ENCODE measurements around the gene TRMT61A. TPM values are rescaled to one million over a fixed set of nuclear protein-coding genes. Genes with fewer than 3 reads are reported as not detected.

TRMT61A gene
- total and polyA plus RNA-seq, 2 donors from 2014 or later, result 11.9 to 16.0 TPM

- Histone ChIP-seq H3K27me3 (ENCODE audit: control insufficient read depth, insufficient read depth, low read length) (no peaks in the 10 kb centered on the region), H3K4me3 (ENCODE audit: low read length in 3 of 3) (no peak overlapping the region), H3K4me1 (ENCODE audit: control insufficient read depth in 2 of 3, insufficient read depth in 2 of 3, low read depth in 1 of 3, low read length in 3 of 3) (no peaks in the 10 kb centered on the region), H3K9me3 (ENCODE audit: control insufficient read depth in 2 of 3, insufficient read depth in 1 of 3, low read length in 3 of 3) (no peaks in the 10 kb centered on the region), H3K9ac (ENCODE audit: low read length in 3 of 3) (no peak overlapping the region), H3K36me3 (ENCODE audit: control insufficient read depth in 2 of 3, insufficient read depth in 3 of 3, low read length in 3 of 3) (peaks cover 2 to 24% (median 13%) of the 10 kb centered on the region in 3 donors), H3K27ac (ENCODE audit: low read depth in 2 of 2, low read length in 2 of 2) (no peak overlapping the region)
- intact Hi-C loops (cut with DNase I), result no loop called here
- no peak for FAIRE-seq
- TF ChIP-seq CTCF (IDR thresholded peaks at IDR 0.05; ENCODE audit: borderline replicate concordance, extremely low read depth, insufficient read depth), result no peak
- DNase-seq, result no peak
These were observed 43.5 kb upstream of the TRMT61A start for GRCh38 chr14:103485504-103485903.

GRCh38 chr14:103488071-103488470, 40.9 kb upstream of the TRMT61A start:
- no peak for FAIRE-seq
- H3K36me3 ChIP-seq (ENCODE audit: control insufficient read depth in 2 of 3, insufficient read depth in 3 of 3, low read length in 3 of 3), result peaks cover 3 to 36% (median 14%) of the 10 kb centered on the region in 3 donors

GRCh38 chr14:103488960-103489359, 40.0 kb upstream of the TRMT61A start:
- Histone ChIP-seq H3K9me3 (ENCODE audit: control insufficient read depth in 2 of 3, insufficient read depth in 1 of 3, low read length in 3 of 3) (no peaks in the 10 kb centered on the region), H3K36me3 (ENCODE audit: control insufficient read depth in 2 of 3, insufficient read depth in 3 of 3, low read length in 3 of 3) (peaks cover 4 to 40% (median 17%) of the 10 kb centered on the region in 3 donors), H3K9ac (ENCODE audit: low read length in 3 of 3) (no peak overlapping the region), H3K27me3 (ENCODE audit: control insufficient read depth, insufficient read depth, low read length) (no peaks in the 10 kb centered on the region), H3K4me1 (ENCODE audit: control insufficient read depth in 2 of 3, insufficient read depth in 2 of 3, low read depth in 1 of 3, low read length in 3 of 3) (no peaks in the 10 kb centered on the region), H3K27ac (ENCODE audit: low read depth in 2 of 2, low read length in 2 of 2) (no peak overlapping the region), H3K4me3 (ENCODE audit: low read length in 3 of 3) (no peak overlapping the region)
- FAIRE-seq (no peak), DNase-seq (no peak)
- intact Hi-C loops (cut with DNase I), result no loop called here
- no peak for TF ChIP-seq CTCF (IDR thresholded peaks at IDR 0.05; ENCODE audit: borderline replicate concordance, extremely low read depth, insufficient read depth)

More at GRCh38 chr14:103488071-103488470, 40.9 kb upstream of the TRMT61A start:
- Histone ChIP-seq H3K9ac (ENCODE audit: low read length in 3 of 3) (no peak overlapping the region), H3K27me3 (ENCODE audit: control insufficient read depth, insufficient read depth, low read length) (no peaks in the 10 kb centered on the region), H3K4me3 (ENCODE audit: low read length in 3 of 3) (no peak overlapping the region), H3K4me1 (ENCODE audit: control insufficient read depth in 2 of 3, insufficient read depth in 2 of 3, low read depth in 1 of 3, low read length in 3 of 3) (no peaks in the 10 kb centered on the region), H3K9me3 (ENCODE audit: control insufficient read depth in 2 of 3, insufficient read depth in 1 of 3, low read length in 3 of 3) (no peaks in the 10 kb centered on the region), H3K27ac (ENCODE audit: low read depth in 2 of 2, low read length in 2 of 2) (no peak overlapping the region)
- TF ChIP-seq CTCF (IDR thresholded peaks at IDR 0.05; ENCODE audit: borderline replicate concordance, extremely low read depth, insufficient read depth), result no peak
- intact Hi-C loops (cut with DNase I), result no loop called here
- DNase-seq, result no peak

- no peak for FAIRE-seq
- Histone ChIP-seq H3K36me3 (ENCODE audit: control insufficient read depth in 2 of 3, insufficient read depth in 3 of 3, low read length in 3 of 3) (peaks cover 4 to 40% (median 17%) of the 10 kb centered on the region in 3 donors), H3K27ac (ENCODE audit: low read depth in 2 of 2, low read length in 2 of 2) (no peak overlapping the region), H3K9me3 (ENCODE audit: control insufficient read depth in 2 of 3, insufficient read depth in 1 of 3, low read length in 3 of 3) (no peaks in the 10 kb centered on the region), H3K4me1 (ENCODE audit: control insufficient read depth in 2 of 3, insufficient read depth in 2 of 3, low read depth in 1 of 3, low read length in 3 of 3) (no peaks in the 10 kb centered on the region), H3K4me3 (ENCODE audit: low read length in 3 of 3) (no peak overlapping the region), H3K27me3 (ENCODE audit: control insufficient read depth, insufficient read depth, low read length) (no peaks in the 10 kb centered on the region), H3K9ac (ENCODE audit: low read length in 3 of 3) (no peak overlapping the region)
- intact Hi-C loops (cut with DNase I), result no loop called here
- DNase-seq, result no peak
- no peak for TF ChIP-seq CTCF (IDR thresholded peaks at IDR 0.05; ENCODE audit: borderline replicate concordance, extremely low read depth, insufficient read depth)
These were observed 39.4 kb upstream of the TRMT61A start for GRCh38 chr14:103489621-103490020.

Data from kidney (tissue), 14 donors.